NCI-H345 (cell line): ENCODE results near the gene CMIP.

ENCODE experiments used
- DNase-seq: peaks from one replicate; lab custom pipeline; 2025; lab: John Stamatoyannopoulos, UW

Gene CMIP

GRCh38 chr16:81703177-81704155 lies 258.9 kb downstream of the CMIP start:
- DNase-seq = no peak

DNA sequence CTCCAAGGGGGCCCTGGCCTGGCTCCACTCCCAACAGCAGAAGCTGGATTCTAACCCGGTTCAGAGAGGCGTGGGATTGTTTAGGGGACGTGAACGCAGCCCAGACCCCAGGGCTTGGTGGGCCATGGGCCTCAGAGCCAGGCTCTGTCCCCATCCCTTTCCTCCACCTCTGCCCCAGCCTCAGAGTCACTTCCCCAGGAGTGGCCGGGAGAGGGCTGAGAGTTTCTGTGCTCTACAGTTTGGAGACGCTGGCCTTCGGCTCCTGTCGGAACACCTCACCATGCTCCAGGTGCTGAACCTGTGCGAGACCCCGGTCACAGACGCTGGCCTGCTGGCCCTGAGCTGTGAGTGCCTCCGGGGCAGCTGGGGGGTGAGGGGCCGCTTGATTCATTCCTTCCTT lies 260.7 kb downstream of the CMIP start:
- DNase-seq = no peak

DNA sequence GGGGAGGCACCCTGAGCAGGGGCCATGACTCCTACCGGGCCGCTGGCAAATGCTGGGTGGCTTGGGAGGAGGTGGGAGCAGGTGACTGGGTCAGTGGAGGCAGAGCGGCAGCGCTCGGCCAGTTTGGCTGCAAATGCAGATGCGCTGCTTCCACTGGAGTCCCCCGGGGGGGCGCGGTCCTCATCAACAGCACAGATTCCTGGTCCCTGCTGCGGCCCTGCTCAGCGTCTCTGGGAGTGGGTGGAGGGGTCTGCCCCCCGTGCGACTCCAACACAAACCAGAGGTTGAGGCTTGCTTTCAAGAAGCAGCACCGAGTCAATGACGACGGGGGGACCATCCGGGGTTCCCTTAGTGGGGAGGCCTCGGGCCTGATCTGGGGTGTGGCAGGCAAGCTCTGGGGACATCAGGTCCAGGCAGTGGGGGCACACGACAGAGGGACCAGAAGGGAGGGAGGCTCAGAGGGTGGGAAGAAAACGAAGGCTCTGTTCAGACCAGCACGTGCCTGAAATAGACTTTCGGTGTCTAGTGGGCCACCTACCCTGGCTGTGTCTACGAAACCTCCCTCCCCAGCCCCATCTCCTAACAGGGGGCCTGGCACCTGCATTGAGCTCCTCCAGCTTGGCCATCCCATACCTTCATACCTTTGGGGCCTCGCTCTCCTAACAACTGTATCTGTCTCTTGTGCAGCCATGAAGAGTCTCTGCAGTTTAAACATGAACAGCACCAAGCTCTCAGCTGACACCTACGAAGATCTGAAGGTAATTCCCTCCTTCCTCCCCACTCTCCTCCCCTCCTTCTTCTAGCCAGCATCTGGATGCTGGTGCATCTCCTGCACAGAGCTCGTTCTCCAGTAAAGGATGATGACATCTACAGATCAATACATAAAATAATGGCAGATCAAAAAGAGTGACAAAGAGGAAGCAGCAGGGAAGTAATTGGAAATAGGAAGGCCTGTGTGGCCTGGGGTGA lies 262.0 kb downstream of the CMIP start:
- DNase-seq = no peak

GRCh38 chr16:81707411-81708265 lies 263.0 kb downstream of the CMIP start:
- peak; percentile 18 for DNase-seq

DNA sequence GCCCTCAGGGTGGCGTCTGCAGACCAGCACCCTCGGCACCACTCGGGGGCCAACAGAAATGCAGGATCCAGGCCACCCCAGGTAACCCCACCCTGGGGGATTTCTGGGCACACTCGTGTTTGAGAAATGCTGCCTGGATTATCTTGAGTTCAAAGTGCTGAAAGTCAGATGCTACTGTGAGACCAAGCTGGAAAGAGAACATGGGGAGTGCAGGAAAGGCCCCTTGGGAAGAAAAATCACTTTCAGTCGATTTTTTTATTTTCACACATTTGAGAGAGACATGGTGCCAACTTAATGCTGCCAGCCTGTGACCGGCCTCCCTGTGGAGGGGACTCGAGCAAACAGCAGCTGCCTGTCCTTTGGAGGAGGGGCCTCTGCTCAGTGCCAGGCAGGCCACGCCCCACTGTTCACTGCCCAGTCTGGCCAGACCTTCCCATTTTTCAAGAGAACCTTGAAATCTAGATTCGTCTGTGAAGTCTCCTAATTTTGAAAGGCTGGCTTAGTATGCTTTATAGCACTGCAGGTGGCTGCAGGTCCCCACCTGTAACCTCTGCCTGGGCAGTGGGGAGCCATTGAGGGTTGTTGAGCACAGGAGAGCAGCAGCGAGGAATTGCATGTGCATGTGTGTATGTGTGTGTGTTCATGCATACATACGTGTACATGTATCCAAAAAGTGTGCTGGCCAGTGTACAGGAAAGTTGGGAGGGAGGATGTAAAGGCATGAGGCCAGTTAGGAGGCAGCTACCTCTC lies 263.8 kb downstream of the CMIP start:
- DNase-seq = no peak

- no peak for DNase-seq
Observed at GRCh38 chr16:81709016-81709900, 264.6 kb downstream of the CMIP start.

DNA sequence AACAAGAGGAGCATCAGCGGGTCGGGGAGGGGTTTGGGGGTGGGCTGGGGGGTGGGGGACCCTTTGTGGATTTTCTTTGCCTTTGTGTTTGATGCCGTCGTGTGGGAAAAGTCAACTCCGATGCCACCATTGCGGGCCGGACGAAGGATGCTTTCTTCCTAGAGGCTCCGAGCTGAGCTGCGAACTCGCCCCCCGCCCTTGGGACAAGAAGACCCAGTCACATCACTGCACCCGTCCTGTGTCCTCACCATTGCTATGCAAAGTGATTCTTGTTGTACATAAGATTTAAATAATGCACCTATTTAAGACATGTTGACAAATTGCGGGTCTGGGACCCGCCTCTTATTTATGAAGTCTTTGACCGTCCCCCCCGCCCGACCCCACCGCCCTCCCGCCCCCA lies 265.4 kb downstream of the CMIP start:
- no peak for DNase-seq

DNA sequence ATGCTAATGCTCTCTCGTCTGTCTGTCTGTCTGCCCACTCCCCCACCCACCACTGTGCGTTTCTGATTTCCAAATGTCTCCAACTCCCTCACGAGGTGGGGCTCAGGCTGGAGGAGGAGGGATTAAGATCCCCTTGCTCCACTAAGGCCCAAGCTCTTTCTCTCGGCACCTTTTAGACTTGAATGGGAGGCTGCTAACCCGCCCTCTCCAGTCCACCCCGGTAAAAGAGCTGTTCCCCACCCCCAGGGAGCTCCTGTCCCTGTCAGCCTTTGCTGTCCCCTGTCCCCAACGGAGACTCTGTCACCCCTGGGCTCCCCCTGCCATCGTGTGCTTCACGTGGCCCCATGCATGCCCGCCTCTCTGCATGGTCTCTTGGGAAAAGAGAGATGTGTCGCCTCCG lies 266.0 kb downstream of the CMIP start:
- DNase-seq = no peak

GRCh38 chr16:81711657-81712319 lies 267.2 kb downstream of the CMIP start:
- DNase-seq = peak; percentile 35

GRCh38 chr16:81712681-81713080 lies 268.1 kb downstream of the CMIP start:
- no peak for DNase-seq

DNA sequence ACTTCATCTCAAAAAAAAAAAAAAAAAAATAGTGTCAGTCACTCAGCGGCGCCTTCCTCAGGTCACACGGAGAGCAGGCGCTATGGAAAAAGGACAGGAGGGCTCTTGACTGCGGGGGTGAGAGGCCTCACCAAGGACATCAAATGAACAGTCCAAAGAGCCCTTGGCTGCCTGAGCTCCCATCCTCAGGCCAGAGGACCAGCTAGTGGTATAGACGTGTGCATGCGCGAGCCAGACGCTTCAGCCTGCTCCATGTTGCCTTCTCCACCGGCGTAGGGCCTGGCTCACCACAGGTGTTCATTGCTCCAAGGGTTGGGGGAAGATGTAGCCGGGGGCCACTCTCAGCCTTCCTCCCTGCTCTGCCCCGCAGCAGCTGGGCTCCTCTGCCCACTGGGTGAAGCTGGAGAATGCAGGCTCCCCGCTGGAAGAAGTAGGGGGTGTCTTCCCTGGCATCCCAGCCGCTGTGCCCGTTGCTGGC lies 268.7 kb downstream of the CMIP start:
- DNase-seq = no peak

GRCh38 chr16:81713796-81714195 lies 269.2 kb downstream of the CMIP start:
- no peak for DNase-seq

- no peak for DNase-seq
Observed at GRCh38 chr16:81714583-81714982, 270.0 kb downstream of the CMIP start.

DNA sequence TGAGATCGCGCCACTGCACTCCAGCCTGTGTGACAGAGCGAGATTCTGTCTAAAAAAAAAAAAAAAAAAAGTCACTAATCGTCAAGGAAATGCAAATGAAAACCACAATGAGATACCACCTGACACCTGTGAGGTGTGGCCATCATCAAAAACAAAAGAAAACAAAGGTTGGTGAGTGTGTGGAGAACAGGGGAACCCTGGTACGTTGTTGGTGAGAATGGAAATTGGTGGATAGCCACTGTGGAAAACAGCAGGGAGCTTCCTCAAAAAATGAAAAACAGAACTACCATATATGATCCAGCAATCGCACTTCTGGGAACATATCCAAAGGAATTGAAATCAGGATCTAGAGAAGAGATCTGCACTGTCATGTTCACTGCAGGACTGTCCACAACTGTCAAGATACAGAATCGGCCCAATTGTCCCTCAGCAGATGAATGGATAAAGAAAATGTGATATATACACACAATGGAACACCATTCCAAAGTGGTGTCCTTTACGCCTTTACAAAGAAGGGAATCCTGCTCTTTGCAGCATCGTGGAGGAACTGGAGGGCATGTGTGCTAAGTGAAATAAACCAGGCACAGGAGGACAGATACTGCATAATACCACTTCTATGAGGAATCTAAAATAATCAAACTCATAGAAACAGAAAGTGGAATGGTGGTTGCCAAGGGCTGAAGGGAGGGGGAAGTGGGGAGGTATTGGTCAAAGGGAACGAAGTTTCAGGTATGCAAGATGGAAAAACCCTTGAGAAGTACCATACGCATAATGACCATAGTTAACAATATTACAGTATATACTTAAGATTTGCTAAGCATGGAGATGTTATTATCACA lies 271.0 kb downstream of the CMIP start:
- DNase-seq = no peak

DNA sequence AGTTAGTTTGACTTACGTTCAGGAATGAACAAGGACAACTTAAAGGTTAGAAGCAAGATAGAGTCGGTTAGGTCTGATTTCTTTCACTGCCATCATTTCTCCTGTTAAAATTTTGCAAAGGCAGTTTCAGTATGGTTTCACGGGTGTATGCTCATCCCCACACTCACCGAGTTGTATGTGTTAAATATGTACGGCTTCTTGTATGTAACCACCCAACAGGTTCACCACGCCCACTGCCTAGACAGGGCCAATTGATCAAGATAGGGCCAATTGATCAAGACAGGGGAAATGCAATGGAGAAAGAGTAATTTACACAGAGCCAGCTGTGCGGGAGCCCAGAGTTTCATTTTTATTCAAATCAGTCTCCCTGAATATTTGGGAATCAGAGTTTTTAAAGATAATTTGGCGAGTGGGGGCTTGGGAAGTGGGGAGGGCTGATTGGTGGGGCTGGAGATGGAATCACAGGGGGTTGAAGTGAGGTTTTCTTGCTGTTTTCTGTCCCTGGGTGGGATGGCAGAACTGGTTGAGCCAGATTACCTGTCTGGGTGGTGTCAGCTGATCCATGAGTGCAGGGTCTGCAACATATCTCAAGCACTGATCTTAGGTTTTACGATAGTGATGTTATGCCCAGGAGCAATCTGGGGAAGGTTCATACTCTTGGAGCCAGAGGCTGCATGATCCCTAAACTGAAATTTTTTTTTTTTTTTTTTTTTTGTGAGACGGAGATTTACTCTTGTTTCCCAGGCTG lies 272.0 kb downstream of the CMIP start:
- DNase-seq = no peak

GRCh38 chr16:81717662-81718189 lies 273.1 kb downstream of the CMIP start:
- DNase-seq = no peak

GRCh38 chr16:81718637-81719036 lies 274.0 kb downstream of the CMIP start:
- no peak for DNase-seq
